NCI-H2107 treated with DMSO at 0.1 percent for 48 hours (cell line): ENCODE results near the gene NOCT.
"Not testable (repeated sequence)": the region's sequence is repeated elsewhere in the genome, so short reads cannot be mapped to it uniquely, and the experiment has no call there.

Experiments
- DNase-seq: peaks from one replicate; lab custom pipeline; 2025; ENCODE audit not compliant: unreplicated experiment; lab: John Stamatoyannopoulos, UW

Gene NOCT, protein sequence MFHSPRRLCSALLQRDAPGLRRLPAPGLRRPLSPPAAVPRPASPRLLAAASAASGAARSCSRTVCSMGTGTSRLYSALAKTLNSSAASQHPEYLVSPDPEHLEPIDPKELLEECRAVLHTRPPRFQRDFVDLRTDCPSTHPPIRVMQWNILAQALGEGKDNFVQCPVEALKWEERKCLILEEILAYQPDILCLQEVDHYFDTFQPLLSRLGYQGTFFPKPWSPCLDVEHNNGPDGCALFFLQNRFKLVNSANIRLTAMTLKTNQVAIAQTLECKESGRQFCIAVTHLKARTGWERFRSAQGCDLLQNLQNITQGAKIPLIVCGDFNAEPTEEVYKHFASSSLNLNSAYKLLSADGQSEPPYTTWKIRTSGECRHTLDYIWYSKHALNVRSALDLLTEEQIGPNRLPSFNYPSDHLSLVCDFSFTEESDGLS

DNA sequence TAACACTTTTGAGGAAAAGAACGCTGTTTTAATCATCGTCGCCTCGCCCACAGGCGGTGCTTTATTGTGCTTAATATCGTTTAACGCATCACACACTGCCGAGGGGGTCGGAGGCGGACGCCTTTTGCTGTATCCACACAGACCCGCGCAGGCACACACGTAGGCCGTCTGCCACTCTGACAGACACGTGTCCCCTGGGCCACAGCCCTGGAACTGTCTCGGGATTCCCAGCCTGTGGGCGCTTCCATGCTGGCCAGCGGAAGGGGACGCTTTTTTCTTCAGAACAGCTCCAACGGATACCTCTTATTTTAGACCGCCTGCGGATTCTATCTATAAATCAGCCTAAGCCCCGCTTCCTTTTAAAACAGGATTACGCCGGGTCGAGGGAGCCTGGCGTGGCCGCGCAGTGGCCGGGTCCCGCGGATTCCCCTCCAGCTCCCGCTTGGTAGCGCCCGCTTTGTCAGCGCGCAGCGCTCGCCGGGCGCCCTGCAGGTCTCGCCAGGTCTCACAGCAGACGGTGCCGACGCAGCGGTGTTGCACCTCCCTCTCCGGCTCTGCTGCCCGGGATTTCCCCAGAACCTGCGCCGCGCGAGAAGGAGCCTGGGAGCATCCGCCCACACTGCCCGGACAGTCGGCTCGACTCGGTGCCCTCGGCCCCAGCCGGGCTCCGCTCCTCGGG, at the start of gene NOCT:
Gene NOCT, plus strand, starts transcription at position 513 of the 679 bp plus-strand sequence. CDS start 201 bp downstream, outside the sequence.
- DNase-seq: peak; percentile 53

DNA sequence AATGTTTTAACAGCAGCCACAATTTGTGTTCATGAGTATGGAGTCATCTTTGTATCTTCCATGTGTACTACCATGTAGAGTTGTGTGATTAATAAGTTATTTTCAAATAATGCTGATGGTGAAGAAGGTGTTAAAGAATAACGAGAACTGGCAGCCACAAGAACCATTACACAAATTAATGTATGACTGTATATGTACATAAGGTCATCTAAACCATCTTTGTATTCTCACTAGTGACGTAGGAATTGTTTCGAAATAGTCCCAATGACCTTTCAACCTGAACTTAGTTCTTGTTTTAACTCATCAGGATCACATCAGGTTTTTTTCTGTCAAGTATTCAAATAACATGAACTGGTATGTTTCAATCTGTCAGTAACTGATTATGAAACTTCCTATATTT, 48.3 kb upstream of the NOCT start:
- DNase-seq: no peak

DNA sequence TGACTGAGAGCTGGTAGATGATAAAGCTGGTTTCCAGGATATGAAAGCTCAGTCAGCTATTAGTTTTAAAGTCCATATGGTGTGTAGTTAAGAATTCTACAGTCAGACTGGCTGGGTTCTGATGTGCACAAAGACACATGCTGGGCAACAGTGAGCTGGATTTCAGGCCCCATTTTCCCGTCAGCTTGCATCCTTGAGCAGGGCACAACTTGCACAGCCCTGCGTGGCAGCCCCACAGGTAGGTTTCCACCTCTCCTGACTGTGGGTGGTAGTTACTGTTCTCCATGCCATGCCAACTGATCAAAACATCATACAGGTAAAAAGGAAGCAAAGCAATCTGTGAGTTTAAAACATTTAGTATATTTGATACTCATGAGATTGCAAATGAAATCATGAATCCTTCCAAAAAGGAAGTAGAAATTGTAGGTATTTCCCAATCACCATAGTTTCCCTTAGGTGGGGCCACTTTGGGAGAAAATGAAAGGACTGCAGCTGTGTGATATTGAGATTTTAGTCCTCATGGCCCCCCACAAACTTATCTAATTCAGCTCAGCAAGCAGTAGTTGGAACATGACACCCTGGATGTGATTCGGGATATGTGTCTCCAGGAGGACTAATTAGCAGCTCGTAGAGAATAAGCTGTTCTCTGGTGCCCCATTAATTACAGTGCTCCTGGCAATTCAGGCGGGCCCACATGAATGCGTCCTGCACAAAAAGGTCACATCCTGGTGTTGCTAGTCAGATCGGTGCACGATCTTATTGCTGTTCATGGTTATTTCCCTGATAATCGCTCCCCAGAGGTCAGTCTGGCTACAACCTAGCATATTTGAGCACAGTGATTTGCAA, 42.4 kb upstream of the NOCT start:
- DNase-seq: no peak

DNA sequence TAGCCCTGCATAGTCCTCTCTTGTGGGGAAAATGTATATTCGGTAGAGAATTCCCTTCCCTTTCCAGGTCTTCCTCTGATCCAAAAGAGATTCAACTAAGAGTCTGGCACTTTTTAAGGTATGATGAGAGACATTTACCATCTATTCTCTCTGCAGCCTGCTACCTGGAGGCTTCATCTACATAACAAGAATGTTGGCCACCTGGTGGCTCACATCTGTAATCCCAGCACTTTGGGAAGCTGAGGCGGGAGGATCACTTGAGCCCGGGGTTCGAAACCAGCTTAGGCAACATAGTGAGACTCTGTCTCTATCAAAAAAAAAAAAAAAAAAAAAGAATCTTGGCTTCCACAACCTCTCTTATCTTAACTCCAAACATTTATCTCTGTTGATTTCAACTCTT, 40.4 kb upstream of the NOCT start:
- no peak for DNase-seq

DNA sequence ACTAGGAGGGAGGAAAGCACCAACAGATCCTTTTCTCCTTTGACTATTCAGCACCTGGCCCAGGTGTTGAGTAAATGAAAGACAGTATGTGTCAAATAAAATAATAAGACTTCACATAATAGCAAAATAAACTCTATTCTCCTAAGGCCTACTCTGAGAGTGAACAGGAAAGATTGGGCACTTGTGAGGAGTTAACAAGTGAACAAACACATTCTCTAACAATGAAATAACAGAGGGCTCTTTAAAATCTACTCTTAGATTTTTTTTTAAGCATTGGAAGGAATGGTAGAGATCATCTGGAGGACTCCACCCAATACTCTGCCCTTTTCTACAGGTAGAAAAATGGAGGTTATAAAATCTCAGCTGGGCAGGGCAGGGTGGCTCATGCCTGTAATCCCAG, 39.1 kb upstream of the NOCT start:
- no peak for DNase-seq

DNA sequence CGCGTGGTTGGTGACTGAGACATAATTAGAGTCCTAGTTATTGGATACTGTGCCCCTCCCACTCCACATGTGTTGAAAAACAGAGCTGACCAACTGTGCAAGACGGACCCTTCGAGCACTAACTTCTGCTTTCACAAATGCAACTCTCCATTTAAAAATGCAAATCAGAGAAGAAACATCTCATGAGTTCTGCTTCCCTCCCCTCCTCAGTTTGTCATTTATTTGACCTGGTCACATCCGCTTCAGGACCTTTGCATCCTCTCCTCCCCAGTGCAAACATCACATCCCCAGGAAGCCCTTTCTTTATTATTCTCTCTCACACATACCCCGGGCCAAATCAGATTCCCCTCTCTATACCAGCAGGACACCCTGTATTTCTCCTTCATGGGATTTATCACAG, 38.1 kb upstream of the NOCT start:
- no peak for DNase-seq

DNA sequence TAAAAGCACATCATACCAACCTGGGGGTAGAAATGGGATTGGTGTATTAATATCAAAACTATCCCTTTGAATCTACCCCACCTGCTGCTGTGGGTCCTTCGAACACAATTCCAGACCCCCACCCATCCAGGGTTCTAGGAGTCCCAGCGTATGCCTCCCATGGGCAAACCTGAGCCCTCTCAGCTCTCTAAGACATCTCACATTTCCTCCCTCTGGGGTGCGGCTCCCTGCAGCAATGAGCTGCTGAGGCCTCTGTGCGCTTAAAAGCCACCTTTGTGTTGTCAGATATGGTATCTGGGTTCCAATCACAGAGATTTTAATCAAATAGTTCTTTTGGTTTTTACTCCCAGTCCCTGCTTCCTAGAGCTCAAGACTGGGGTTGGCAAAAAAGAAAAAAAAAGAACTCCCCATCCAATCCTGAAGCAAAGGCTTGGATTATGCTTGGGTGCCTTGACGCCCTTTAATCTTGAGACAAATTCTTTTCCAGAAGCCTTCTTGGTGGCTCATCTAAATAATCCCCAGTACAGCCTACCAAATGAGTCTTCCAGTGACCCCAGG, 37.5 kb upstream of the NOCT start:
- no peak for DNase-seq

DNA sequence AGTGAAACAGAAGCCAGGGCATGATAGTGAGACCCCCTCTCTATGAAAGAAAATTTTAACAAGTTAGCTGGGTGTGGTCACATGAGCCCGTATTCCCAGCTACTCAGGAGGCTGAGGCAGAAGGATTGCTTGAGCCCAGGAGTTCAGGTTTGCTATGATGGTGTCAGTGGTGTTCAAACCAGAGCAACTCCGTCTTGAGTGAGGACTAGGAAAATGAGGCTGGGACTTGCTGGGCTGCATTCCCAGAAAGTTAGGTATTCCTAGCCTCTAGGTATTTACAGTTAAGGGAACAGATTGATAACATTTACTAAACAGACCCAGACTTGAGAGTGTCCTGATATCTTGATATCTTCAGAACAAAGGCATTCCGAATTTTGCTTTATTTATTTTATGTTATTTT, 37.0 kb upstream of the NOCT start:
- DNase-seq: no peak

DNA sequence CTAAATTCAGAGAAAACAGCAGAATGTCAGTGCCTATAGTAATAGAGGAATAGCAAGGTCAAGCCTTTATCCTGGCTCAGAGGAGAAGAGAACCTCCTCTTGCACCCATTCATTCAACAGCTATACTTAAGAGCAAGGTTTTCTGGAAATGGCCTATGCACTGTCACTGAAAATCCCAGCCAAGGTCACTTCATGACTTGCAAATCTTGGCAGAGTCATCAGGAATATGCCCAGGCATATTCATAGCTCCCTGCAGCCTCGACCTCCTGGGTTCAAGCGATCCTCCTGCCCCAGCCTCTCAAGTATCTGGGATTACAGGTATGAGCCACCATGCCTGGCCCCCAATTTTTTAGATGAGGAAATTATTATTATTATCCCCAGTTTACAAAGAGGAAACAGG, 35.8 kb upstream of the NOCT start:
- DNase-seq: no peak

DNA sequence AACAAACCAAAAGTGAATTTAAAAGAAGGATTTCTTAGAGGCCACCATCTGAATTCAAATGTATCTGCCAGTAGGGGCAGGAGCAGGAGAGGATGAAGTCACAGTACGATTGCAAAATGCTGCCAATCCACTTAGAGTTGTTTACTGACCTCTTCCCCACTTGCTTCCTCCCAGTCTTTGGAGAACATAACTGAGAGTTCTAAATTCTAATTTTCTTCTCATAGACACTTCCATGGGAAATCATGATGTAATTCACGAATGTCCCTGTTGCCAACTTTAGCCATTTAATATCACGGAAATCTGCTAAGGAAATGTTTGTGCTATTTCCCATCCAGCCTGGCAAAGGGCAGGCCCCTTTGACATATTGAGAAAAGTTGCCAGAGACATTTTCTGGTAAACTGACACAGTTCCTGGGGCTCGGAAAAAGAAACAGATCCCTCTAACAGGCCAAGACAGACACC, 33.6 kb upstream of the NOCT start:
- DNase-seq: no peak

DNA sequence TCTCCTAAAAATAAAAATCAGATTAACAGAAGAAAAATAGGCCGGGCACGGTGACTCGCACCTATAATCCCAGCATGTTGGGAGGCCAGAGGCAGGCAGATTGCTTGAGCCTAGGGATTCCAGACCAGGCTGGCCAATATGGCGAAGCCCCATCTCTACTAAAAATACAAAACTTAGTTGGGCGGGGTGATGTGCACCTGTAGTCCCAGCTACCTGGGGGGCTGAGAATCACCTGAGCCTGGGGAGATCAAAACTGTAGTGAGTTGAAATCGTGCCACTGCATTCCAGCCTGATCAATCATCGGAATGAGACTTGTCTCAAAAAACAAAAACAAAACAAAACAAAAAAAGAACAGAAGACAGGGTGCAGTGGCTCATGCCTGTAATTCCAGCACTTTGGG, 32.8 kb upstream of the NOCT start:
- DNase-seq: no peak

DNA sequence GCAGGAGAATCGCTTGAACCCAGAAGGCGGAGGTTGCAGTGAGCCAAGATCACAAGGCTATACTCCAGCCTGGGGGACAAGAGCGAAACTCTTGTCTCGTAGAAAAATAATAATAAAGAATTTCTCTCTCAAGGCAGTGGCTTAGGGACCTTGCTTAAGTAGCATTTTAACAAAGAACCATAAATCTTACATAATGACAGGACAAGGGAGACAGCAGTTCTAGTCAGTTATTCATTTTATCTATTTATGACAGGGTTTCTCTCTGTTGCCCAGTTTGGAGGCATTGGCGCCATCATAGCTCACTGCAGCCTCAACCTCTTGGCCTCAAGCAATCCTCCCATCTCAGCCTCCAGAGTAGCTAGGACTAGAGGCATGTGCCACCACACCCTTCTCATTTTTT, 31.9 kb upstream of the NOCT start:
- DNase-seq: no peak

DNA sequence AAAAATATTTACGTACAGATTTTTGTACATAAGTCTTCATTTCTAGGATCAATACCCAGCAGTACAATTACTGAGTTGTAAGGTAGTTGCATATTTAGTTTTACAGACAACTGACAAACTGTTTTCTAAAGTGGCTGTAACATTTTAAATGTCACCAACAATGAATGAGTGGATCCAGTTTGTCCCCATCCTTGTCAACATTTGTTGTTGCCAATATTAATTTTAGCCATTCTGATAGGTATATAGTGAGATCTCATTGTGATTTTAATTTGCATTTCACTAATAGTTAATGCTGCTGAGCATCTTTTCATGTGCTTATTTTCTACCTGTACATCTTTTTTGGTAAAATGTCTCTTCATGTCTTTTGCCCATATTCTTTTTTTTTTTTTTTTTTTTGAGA, 30.9 kb upstream of the NOCT start:
- DNase-seq: no peak

DNA sequence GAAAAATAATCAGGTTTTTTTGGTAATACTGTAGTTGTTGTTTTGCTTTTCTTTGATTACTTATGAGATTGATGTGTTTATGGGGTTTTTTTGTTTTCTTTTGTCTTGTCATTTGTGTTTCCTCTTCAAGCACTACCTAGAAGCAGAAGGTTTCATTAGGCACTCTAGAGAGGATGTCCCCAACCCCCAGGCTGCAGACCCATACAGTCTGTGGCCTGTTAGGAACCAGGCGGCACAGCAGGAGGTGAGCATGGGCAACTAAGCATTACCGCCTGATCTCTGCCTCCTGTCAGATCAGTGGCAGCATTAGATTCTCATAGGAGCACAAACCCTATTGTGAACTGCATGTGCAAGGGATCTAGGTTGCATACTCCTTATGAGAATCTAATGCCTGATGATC, 22.9 kb upstream of the NOCT start:
- DNase-seq: no peak

DNA sequence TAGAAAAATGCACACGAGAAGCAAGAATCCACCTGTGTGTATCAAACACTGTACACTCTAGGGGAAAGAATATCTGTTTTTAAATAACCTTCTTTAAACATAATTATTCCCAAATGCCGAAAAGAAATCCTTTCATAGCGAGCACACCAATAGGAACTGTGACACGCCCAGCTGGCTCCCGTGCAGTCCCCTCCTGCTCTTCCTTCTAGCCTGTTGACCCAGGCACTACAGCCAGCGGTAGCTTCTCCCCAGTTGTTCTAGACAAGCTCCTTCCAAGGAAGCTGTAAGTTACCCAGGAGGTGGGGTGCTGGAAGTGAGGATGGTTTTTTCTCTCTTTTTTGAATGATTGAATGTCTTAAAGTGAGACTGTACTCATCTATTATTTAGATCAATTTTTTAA, 19.5 kb upstream of the NOCT start:
- DNase-seq: no peak

DNA sequence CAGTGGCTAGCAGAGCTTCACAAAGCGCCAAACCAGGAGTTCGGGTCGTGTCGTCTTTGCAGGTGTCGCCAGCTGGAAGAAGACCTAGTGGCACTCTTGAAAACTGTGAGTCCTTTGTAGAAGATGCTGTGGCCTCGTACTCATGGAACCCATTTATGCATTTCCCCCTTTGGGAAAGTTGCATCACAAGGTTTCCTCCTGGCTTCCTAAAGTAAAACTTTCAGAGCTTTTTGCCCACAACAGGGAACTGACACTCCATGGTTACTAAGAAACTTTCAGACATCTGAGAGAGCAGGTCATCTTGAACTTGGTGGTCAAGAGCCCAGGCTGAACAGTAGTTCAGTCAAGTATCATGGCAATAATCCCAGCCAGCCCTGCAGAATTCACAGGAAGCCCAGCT, 15.9 kb upstream of the NOCT start:
- no peak for DNase-seq

DNA sequence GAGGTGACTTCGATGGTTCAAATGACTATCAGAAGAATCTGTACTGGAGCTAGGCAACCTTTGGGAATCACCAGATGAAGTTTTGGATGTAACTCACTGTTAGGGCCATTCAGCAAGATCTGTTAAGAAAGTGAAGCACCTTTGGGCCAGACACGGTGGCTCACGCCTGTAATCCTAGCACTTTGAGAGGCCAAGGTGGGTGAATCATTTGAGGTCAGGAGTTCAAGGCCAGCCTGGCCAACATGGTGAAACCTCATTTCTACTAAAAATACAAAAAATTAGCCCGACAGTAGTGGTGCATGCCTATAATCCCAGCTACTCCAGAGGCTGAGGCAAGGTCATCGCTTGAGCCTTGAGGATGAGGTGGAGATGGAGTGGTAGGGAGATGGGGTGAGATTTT, 15.4 kb upstream of the NOCT start:
- DNase-seq: not testable (repeated sequence)

DNA sequence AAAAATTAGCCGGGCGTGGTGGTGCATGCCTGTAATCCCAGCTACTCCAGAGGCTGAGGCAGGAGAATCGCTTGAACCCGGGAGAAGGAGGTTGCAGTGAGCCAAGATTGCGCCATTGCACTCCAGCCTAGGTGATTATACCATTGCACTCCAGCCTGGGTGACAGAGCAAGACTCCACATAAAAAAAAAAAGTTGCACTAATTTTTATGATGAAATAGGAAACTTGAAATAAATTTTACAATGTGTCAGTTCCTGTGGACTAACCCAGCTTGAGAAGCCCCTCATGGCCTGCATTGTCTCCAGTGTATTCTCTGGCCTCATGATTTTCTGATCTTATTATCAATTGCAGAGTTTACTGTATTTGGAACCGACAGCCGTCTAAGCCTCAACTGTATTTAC, 14.2 kb upstream of the NOCT start:
- DNase-seq: not testable (repeated sequence)

DNA sequence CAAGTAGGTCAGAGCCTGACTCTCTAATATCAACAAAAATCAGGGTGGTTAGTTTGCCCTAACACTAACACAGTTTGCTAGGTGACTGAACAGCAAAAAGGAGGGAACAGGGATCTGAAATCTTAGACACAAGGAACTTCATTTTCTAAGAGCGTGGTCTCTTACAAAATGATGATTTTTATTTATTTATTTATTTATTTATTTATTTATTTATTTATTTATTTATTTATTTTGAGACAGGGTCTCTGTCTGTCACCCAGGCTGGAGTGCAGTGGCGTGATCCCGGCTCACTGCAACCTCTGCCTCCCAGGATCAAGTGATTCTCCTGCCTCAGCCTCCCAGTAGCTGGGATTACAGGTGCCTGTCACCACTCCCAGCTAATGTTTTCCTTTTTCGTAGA, 11.9 kb upstream of the NOCT start:
- DNase-seq: not testable (repeated sequence)

DNA sequence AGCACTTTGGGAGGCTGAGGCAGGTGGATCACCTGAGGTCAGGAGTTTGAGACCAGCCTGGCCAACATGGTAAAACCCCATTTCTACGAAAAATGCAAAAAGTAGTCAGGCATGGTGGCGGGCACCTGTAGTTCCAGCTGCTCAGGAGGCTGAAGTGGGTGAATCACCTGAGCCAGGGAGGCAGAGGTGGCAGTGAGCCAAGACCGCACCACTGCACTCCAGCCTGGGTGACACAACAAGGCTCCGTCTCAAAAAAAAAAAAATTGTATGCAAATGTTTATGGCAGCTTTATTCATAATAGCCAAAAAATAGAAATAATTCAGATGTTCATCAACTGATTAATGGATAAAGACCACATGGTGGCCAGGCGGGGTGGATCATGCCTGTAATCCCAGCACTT, 9.8 kb upstream of the NOCT start:
- no peak for DNase-seq

DNA sequence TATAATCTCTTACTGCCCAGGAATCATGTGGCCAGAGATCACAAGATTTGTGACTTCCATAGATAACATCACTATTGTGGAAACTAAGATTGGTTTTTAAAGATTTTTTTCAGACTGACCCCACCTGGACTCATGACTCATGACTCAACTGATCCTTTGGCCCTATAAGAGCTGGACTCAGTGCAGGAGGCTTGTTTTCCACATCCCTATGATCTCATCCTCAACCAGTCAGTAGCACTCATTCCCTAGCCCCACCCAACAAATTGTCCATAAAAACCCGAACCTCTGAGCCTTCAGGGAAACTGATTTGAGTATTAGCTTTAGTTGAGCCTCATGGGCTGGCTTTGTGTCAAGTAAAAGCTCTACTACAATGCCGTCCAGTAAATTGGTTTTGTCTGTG, 7.9 kb upstream of the NOCT start:
- no peak for DNase-seq
